ENCODE results near the gene RPP40.

DNA sequence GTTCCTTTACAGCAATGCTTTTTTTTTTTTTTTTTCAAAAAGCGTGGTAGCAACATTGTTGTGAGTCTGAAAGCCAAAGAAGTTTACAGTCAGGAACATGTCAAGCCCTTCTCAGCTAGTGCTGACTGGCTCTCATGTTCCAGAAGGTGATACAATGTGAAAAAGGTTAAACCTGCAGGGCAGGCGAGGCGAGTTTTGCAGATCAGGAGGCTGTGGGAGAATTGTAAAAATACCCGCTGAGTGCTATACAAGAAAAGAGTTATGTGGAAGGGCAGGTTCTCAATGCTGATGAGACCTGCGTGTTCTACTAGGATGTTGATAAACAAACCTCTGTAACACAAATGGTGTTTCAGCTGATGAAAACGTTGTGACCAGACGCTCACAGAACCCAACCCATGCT lies 30.9 kb upstream of the RPP40 start:
- TF ChIP-seq CREM (IDR thresholded peaks at IDR 0.05; ENCODE audit: low read depth): no peak
- TF ChIP-seq, protein P1, sequence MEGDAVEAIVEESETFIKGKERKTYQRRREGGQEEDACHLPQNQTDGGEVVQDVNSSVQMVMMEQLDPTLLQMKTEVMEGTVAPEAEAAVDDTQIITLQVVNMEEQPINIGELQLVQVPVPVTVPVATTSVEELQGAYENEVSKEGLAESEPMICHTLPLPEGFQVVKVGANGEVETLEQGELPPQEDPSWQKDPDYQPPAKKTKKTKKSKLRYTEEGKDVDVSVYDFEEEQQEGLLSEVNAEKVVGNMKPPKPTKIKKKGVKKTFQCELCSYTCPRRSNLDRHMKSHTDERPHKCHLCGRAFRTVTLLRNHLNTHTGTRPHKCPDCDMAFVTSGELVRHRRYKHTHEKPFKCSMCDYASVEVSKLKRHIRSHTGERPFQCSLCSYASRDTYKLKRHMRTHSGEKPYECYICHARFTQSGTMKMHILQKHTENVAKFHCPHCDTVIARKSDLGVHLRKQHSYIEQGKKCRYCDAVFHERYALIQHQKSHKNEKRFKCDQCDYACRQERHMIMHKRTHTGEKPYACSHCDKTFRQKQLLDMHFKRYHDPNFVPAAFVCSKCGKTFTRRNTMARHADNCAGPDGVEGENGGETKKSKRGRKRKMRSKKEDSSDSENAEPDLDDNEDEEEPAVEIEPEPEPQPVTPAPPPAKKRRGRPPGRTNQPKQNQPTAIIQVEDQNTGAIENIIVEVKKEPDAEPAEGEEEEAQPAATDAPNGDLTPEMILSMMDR (IDR thresholded peaks at IDR 0.05 in 2 of 3, conservative IDR thresholded peaks at IDR 0.05 in 1 of 3; ENCODE audit: insufficient read depth in 2 of 3, low read depth in 1 of 3, low read length in 3 of 3): no peak
- no peak for TF ChIP-seq TRIM28 (IDR thresholded peaks at IDR 0.05)
- no peak for TF ChIP-seq ARHGAP35 (IDR thresholded peaks at IDR 0.05; ENCODE audit: partially characterized antibody)

Measured in K562 (cell line).